Tibial nerve (tissue), 4 donors: ENCODE measurements around the gene ERCC3. TPM values are rescaled to one million over a fixed set of nuclear protein-coding genes. Genes with fewer than 3 reads are reported as not detected.
"Not testable (repeated sequence)": the region's sequence is repeated elsewhere in the genome, so short reads cannot be mapped to it uniquely, and the experiment has no call there.

Experiments used
- DNase-seq, 2 donors: peaks; one replicate each; pipeline ENCODE4 v3.0.0-alpha.2; 2019; ENCODE audit warnings: low spot score in 2 of 2
- H3K27ac ChIP-seq, 4 donors: fragments of 200-600 bp; sonication (generic) in 3 of 4; one replicate each; pipeline ENCODE4 v1.5.1; 2017 to 2019; ENCODE audit warnings: mild to moderate bottlenecking in 1 of 4
- H3K27me3 ChIP-seq, 2 donors: fragments of 200-600 bp; sonication (generic) in 1 of 2; one replicate each; pipeline versions ENCODE4 v1.5.1 to v1.6.0; 2017 to 2019
- H3K36me3 ChIP-seq, 3 donors: fragments of 200-600 bp; sonication (generic); one replicate each; pipeline ENCODE4 v1.5.1; 2018 to 2019
- H3K4me1 ChIP-seq, 4 donors: fragments of 200-600 bp; sonication (generic) in 3 of 4; one replicate each; pipeline ENCODE4 v1.5.1; 2017 to 2019
- H3K4me3 ChIP-seq, 4 donors: fragments of 200-600 bp; sonication (generic) in 3 of 4; one replicate each; pipeline ENCODE4 v1.5.1; 2017 to 2019; ENCODE audit warnings: mild to moderate bottlenecking in 1 of 4, moderate library complexity in 1 of 4
- H3K9me3 ChIP-seq, 4 donors: fragments of 200-600 bp; sonication (generic) in 3 of 4; one replicate each; pipeline ENCODE4 v1.5.1; 2017 to 2019
- EP300 ChIP-seq, 2 donors: sonication (generic); formaldehyde crosslinking; IDR thresholded peaks; one replicate each; pipeline ENCODE4 v1.6.1; 2017; ENCODE audit warnings: antibody characterized with exemption in 2 of 2, mild to moderate bottlenecking in 1 of 2
- POLR2A ChIP-seq, 2 donors: fragments of 450-650 bp; IDR thresholded peaks; one replicate each; pipeline ENCODE4 v1.6.1; 2017; ENCODE audit warnings: antibody characterized with exemption in 2 of 2, mild to moderate bottlenecking in 2 of 2, moderate library complexity in 2 of 2
- WGBS, 2 donors: methylation state at CpG; one replicate each; pipeline ENCODE4 v1.1.5; 2018; 5-methylcytosine and 5-hydroxymethylcytosine counted together
- total RNA-seq, 4 donors: library from RNA; depleted of rRNA; stranded (reverse); fragments of >200 nt; gene quantifications; one replicate each; pipeline ENCODE4 v1.1.0, GENCODE V29; 2016
- TF ChIP-seq, protein P1 (sequence below), 5 experiments: fragments of 200-600 bp in 3 of 5; fragments of 450-650 bp in 2 of 5; sonication (generic) in 3 of 5; IDR thresholded peaks; one replicate each; pipeline ENCODE4 v1.5.1; 2016 to 2019; ENCODE audit warnings: antibody characterized with exemption in 5 of 5, mild to moderate bottlenecking in 3 of 5, moderate library complexity in 2 of 5

ERCC3 gene
- total RNA-seq, 4 donors from 2014 or later = 52.2 to 70.0 (median 68.1) TPM

DNA sequence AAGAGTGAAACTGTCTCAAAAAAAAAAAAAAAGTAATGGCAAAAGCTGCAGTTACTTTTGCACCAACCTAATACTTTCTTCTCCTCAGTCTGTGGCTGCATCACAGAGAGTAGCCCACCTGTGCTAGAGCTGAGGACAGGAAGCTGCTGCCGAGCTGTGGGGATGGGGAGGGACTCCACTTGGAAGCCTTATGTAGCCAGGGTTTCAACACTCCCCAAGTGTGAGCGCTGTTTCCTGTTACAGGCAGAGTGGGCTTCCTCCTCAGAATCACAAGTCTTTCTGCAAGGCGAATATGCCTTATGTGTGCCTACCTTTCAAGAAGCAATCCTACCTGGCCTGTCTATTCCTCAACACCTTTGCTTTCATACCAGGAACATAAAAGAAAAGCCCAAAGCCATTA lies 37.6 kb downstream of the ERCC3 start:
- H3K36me3 ChIP-seq = peaks cover 0 to 52% (median 5%) of the 10 kb centered on the region in 3 donors
- DNase-seq = no peak
- no peaks in the 10 kb centered on the region for H3K9me3 ChIP-seq
- no peaks in the 10 kb centered on the region for H3K27me3 ChIP-seq
- peaks cover 0 to 27% (median 8%) of the 10 kb centered on the region in 4 donors for H3K4me1 ChIP-seq
- H3K27ac ChIP-seq = no peak overlapping the region
- TF ChIP-seq, protein P1, sequence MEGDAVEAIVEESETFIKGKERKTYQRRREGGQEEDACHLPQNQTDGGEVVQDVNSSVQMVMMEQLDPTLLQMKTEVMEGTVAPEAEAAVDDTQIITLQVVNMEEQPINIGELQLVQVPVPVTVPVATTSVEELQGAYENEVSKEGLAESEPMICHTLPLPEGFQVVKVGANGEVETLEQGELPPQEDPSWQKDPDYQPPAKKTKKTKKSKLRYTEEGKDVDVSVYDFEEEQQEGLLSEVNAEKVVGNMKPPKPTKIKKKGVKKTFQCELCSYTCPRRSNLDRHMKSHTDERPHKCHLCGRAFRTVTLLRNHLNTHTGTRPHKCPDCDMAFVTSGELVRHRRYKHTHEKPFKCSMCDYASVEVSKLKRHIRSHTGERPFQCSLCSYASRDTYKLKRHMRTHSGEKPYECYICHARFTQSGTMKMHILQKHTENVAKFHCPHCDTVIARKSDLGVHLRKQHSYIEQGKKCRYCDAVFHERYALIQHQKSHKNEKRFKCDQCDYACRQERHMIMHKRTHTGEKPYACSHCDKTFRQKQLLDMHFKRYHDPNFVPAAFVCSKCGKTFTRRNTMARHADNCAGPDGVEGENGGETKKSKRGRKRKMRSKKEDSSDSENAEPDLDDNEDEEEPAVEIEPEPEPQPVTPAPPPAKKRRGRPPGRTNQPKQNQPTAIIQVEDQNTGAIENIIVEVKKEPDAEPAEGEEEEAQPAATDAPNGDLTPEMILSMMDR (IDR thresholded peaks at IDR 0.05) = no peak
- TF ChIP-seq POLR2A (IDR thresholded peaks at IDR 0.05) (no peak), EP300 (IDR thresholded peaks at IDR 0.05) (no peak)
- 87 to 94% methylated on average over 3 of the region's 3 CpGs for WGBS, 2 donors
- H3K4me3 ChIP-seq = no peak overlapping the region

DNA sequence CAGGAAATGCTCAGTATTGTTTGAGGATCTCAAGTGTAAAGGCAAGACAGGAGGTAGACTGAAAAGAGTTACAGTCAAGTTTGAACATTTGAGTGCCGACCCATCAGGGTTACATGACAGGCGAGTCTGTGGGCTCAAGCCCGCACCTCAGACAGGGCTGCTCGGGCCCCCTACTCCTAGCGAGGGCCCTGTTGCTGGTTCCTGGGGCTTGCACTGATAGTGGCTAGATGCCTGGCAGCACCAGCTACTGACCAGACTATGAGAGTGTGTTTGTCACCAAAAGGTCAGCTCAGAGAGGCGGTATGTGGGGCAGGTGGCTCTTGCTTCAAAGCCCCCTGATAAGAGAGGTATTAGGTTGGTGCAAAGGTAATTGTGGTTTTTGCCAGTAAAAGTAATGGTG lies 38.2 kb downstream of the ERCC3 start:
- 80% methylated on average over 5 to 6 of the region's 6 CpGs for WGBS, 2 donors
- no peaks in the 10 kb centered on the region for H3K9me3 ChIP-seq
- no peak for DNase-seq
- H3K4me1 ChIP-seq = peaks cover 0 to 27% (median 8%) of the 10 kb centered on the region in 4 donors
- no peaks in the 10 kb centered on the region for H3K27me3 ChIP-seq
- peaks cover 0 to 45% (median under 1%) of the 10 kb centered on the region in 3 donors for H3K36me3 ChIP-seq
- TF ChIP-seq, protein P1 (IDR thresholded peaks at IDR 0.05) = no peak
- no peak for TF ChIP-seq POLR2A (IDR thresholded peaks at IDR 0.05)
- peak overlapping the region in 3 of 4 donors; percentile 32 to 73 (median 64) for H3K27ac ChIP-seq
- H3K4me3 ChIP-seq = no peak overlapping the region

DNA sequence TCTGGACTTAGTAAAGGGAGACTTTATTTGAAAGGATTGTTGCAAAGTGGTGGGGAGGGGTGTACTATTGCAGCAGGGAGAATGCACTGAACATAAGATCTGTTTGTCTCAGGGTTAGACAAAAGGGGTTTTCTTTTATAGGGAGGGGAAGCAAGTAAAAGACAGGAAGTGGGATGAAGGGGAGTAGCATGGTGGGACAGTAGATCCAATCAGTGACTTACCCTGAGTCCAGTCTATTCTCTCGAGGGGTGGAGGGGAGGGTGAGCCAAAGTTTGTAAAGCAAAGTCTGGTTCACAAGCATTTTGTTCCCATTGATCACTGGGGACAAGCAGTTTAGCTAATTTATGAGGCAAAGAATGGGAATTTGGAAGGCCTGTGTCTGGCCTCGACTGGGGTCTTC lies 38.8 kb downstream of the ERCC3 start:
- no peak for DNase-seq
- no peak overlapping the region for H3K4me3 ChIP-seq
- H3K27me3 ChIP-seq = no peaks in the 10 kb centered on the region
- H3K4me1 ChIP-seq = peaks cover 0 to 27% (median 8%) of the 10 kb centered on the region in 4 donors
- H3K9me3 ChIP-seq = no peaks in the 10 kb centered on the region
- peaks cover 0 to 39% (median 0%) of the 10 kb centered on the region in 3 donors for H3K36me3 ChIP-seq
- TF ChIP-seq EP300 (IDR thresholded peaks at IDR 0.05) = peak in 1 of 2 donors; percentile 71
- TF ChIP-seq POLR2A (IDR thresholded peaks at IDR 0.05) = no peak
- WGBS, 2 donors = 21 to 34% methylated on average over 2 of the region's 2 CpGs
- H3K27ac ChIP-seq = peak overlapping the region in 3 of 4 donors; percentile 32 to 73 (median 64)

DNA sequence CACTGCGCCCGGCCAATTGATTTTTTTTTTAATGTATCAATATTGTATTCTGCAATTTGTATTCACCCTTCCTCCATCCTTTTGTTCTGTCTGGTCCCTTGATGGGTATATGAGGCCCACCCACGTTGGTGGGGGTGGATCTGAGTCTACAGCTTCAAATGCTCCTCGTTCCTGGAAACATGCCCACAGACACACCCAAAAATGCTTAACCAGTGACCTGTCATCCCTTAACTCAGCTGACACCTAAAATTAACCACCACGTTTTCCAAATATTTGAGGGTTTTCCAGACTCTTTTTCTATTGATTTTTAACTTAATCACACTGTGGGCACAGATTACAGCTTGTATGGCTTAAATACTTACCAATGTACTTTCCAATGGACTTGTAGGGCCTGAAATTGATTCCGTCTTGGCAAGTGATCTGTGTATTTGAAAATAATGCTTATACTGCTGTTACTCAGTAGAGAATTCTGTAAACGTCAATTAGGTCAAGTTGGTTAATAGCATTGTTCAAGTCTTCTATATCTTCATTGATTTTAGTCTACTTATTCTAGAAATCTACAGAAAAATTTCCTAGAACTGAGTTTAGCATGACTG lies 39.5 kb downstream of the ERCC3 start:
- H3K9me3 ChIP-seq = no peaks in the 10 kb centered on the region
- TF ChIP-seq, protein P1 (IDR thresholded peaks at IDR 0.05) = no peak
- TF ChIP-seq POLR2A (IDR thresholded peaks at IDR 0.05) (no peak), EP300 (IDR thresholded peaks at IDR 0.05) (no peak)
- DNase-seq = no peak
- H3K27me3 ChIP-seq = no peaks in the 10 kb centered on the region
- H3K4me1 ChIP-seq = peaks cover 0 to 27% (median 8%) of the 10 kb centered on the region in 4 donors
- H3K4me3 ChIP-seq = no peak overlapping the region
- H3K36me3 ChIP-seq = peaks cover 0 to 33% (median 0%) of the 10 kb centered on the region in 3 donors
- WGBS, 2 donors = 47 to 49% methylated on average over 7 of the region's 7 CpGs
- peak overlapping the region in 2 of 4 donors; percentile 60 to 64 for H3K27ac ChIP-seq

DNA sequence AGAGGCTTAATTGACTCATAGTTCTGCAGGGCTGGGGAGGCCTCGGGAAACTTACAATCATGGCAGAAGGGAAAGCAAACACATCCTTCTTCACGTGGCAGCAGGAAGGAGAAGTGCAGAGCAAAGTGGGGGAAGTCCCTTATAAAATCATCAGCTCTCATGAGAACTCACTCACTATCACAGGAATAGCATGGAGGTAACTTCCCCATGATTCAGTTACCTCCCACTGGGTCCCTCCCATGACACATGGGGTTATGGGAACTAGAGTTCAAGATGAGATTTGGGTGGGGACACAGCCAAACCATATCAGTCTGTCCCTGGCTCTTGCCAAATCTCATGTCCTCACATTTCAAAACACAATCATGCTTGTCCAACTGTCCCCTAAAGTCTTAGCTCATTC lies 52.8 kb downstream of the ERCC3 start:
- not testable (repeated sequence) for H3K27ac ChIP-seq, H3K4me1 ChIP-seq, H3K4me3 ChIP-seq, H3K36me3 ChIP-seq, DNase-seq, H3K27me3 ChIP-seq
- WGBS, 2 donors = 67 to 76% methylated on average over 2 of the region's 2 CpGs
- H3K9me3 ChIP-seq = peaks cover 0 to 12% (median 0%) of the 10 kb centered on the region in 4 donors

DNA sequence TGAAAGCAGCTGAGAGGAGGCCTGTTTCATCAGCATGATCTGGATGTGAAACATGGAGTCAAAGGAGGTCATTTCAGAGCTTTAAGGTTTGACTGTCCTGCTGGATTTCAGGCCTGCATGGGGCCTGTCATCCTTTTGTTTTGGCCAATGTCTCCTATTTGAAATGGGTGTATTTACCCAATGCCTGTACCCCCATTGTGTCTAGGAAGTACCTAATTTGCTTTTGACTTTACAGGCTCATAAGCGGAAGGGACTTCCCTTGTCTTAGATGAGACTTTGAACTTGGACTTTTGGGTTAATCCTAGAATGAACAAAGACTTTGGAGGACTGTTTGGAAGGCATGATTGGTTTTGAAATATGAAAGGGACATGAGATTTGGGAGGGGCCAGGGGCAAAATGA lies 54.5 kb downstream of the ERCC3 start:
- Histone ChIP-seq H3K27ac (no peak overlapping the region), H3K9me3 (peaks cover 0 to 12% (median 0%) of the 10 kb centered on the region in 4 donors), H3K27me3 (no peaks in the 10 kb centered on the region), H3K36me3 (peaks cover 0 to 7% (median 0%) of the 10 kb centered on the region in 3 donors), H3K4me3 (no peak overlapping the region), H3K4me1 (no peaks in the 10 kb centered on the region)
- TF ChIP-seq, protein P1 (IDR thresholded peaks at IDR 0.05) = no peak
- TF ChIP-seq POLR2A (IDR thresholded peaks at IDR 0.05) (no peak), EP300 (IDR thresholded peaks at IDR 0.05) (no peak)
- 95 to 100% methylated on average over 1 of the region's 1 CpG for WGBS, 2 donors
- DNase-seq = no peak

DNA sequence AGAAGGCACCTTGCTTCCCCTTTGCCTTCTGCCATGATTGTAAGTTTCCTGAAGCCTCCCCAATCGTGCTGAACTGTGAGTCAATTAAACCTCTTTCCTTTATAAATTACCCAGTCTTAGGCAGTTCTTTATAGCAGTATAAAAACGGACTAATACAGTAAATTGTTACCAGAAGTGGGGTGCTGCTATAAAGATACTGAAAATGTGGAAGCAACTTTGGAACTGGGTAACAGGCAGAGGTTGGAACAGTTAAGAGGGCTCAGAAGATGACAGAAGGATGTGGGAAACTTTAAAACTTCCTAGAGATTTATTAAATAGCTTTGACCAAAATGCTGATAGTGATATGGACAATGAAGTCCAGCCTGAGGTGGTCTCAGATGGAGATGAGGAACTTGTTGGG lies 56.2 kb downstream of the ERCC3 start:
- H3K36me3 ChIP-seq, H3K4me3 ChIP-seq, H3K27ac ChIP-seq, H3K27me3 ChIP-seq, H3K4me1 ChIP-seq, DNase-seq: not testable (repeated sequence)
- WGBS, 2 donors = 72 to 80% methylated on average over 2 of the region's 2 CpGs
- H3K9me3 ChIP-seq = peaks cover 0 to 12% (median 0%) of the 10 kb centered on the region in 4 donors
